D721Med (cell line): ENCODE results near the gene FOXP1.

ENCODE experiments used
- DNase-seq: peaks from one replicate; pipeline ENCODE4 v3.0.0; 2011; ENCODE audit warnings: low spot score; ENCODE audit not compliant: insufficient read length
- FAIRE-seq: peaks from 2 replicates; lab custom pipeline; 2011; peaks lifted over from hg19 to GRCh38; lab: Jason Lieb, UNC
- TF ChIP-seq, protein P1 (sequence below): IDR thresholded peaks from 2 replicates; pipeline ENCODE4 v1.5.1; 2012; ENCODE audit warnings: mild to moderate bottlenecking, control low read depth; ENCODE audit not compliant: insufficient read depth; ENCODE audit errors: missing control alignments

FOXP1 gene

DNA sequence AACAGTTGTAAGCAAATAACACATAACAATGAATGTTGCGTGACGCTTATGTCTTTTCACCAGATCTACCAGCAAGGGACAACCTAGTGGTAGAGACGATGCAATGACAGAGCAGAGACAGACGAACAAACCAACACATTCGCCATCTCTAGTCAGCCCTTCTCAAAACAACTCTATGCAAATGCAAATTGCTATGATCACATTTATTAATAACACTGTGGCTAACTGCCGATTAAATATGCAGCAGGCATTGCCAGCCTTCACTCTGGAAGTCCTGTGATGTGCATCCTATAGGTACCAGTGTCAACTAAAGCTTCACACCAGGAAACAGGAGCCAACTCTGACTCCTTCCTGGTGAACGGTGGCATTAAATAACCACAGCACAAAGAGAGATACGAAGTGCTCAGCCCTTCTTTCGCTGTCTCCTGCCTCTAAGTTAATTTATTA, 94.2 kb downstream of the FOXP1 start:
- TF ChIP-seq, protein P1, sequence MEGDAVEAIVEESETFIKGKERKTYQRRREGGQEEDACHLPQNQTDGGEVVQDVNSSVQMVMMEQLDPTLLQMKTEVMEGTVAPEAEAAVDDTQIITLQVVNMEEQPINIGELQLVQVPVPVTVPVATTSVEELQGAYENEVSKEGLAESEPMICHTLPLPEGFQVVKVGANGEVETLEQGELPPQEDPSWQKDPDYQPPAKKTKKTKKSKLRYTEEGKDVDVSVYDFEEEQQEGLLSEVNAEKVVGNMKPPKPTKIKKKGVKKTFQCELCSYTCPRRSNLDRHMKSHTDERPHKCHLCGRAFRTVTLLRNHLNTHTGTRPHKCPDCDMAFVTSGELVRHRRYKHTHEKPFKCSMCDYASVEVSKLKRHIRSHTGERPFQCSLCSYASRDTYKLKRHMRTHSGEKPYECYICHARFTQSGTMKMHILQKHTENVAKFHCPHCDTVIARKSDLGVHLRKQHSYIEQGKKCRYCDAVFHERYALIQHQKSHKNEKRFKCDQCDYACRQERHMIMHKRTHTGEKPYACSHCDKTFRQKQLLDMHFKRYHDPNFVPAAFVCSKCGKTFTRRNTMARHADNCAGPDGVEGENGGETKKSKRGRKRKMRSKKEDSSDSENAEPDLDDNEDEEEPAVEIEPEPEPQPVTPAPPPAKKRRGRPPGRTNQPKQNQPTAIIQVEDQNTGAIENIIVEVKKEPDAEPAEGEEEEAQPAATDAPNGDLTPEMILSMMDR, result no peak
- no peak for FAIRE-seq
- no peak for DNase-seq

DNA sequence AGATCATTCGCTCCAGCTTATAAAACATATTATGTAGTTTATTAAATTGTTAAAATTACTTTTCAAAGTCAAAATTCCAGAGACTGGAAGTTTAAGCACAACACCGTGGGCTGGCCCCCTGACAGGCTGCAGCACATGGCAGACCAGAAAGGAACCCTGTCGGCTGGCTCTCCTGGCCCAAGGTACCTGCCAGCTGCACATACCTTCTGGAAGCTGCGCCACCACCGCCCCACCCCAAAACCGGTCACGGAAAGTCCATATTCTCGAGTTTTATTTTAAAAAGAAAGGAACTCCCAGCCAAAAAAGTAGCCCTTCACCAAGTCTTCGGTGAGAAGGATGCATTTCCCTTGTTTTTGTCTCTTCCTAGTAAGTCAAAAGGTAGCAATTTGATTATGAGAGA, 94.6 kb downstream of the FOXP1 start:
- TF ChIP-seq, protein P1, result no peak
- DNase-seq (no peak), FAIRE-seq (no peak)

DNA sequence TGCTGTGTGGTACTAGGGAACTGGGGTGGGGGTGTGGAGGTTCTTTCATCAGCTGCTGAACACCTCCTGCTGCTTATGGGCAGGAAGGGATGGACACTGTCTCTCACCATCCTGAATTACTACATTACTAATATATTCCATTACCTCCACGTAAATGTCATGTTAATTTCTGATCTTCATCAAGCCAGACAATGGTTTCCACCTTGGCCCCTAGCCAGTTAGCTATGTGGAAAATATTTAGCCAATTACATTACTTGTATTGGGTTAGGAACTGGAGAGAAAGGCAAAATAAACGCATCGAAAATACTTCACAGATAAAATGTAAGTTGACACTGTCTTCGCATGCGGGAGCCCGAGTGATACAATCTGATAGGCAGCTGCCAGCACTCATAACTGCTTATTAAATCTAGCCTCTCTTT, 95.1 kb downstream of the FOXP1 start:
- DNase-seq, result no peak
- FAIRE-seq, result no peak
- TF ChIP-seq, protein P1, result no peak

DNA sequence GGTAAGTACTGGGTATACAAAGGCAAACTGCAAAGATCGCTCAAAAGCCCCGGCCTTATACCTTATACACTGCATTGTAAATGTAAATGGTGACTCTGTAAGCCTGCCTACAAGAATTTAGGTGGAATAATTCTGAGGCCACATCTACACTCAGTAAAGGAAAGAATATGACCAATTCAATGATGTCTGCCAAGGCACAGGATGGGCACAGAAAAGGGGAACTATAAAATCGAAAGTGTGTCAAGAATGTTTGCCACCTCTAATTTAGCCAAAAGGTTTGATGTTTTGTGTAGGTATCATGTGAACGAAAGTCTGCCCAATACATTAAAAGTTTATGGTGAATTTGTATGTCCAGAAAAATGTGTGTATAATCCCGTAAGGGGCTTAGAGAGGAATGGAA, 96.1 kb downstream of the FOXP1 start:
- TF ChIP-seq, protein P1, result no peak
- no peak for DNase-seq
- no peak for FAIRE-seq

DNA sequence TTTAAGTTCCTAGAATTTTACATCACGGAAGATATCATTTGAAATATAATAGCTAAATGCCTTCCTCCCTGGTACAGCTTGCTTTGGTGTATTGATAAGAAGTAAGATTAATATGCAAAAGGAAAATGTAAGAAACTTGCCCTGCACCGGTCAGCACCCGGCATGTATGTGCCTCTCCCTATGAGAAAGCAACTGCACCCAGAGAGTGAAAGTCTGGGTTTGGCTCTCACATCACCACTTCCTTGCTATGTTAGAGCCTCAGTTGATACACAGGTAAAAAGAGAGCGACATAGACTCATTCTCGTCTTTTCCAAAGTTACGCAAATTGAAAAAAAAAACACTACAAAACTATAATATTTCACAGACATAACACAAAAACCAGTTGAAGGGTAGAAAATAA, 96.7 kb downstream of the FOXP1 start:
- DNase-seq (no peak), FAIRE-seq (no peak)

DNA sequence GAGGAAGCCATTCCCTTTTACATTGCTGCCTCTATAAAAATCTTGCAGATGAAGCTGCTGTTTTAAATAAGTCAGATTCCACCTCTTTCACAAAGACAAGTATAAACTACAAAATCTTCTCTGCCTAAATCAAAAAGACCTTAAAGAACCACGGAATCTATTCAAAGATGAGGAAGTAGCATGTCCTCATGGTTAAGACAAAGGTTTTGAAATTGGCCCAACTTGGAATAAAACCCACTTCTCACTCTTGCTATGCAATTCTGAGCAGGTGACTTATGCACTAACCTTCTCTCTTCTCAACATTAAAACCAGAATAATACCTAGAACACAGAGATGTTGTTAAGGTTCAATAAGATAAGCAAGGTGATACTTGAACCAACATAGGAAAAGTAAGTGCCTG, 97.6 kb downstream of the FOXP1 start:
- FAIRE-seq (no peak), DNase-seq (no peak)
- TF ChIP-seq, protein P1, result no peak

More for the DNA sequence above, 96.7 kb downstream of the FOXP1 start:
- TF ChIP-seq, protein P1, result no peak

DNA sequence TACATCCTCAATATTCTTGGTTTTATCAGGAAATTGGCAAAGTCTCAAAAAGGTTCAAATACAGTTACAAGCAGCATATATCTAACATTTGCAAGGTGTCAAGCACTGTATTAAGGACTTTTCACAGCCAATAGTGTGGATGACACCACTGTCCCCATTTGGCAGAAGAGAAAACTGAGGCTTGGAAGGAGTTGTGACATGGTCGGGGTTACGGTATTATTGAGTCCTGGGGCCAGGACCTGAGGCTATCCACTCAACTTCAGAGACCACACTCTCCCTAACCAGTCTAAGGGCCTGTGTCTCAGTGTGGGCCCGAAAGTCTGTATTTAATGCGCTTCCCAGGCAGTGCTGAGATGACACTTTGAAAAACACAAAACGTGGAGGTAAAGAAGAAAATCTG, 99.1 kb downstream of the FOXP1 start:
- TF ChIP-seq, protein P1, result no peak

More for the DNA sequence above, 99.1 kb downstream of the FOXP1 start:
- FAIRE-seq (no peak), DNase-seq (no peak)
